GM15510 (cell line): ENCODE results near the gene RBM33.

Source experiments
- POLR2A ChIP-seq: IDR thresholded peaks from 3 replicates; pipeline ENCODE4 v1.6.1; 2011; ENCODE audit warnings: borderline replicate concordance; ENCODE audit not compliant: insufficient read length; ENCODE audit errors: extremely low read depth

The RBM33 gene

DNA sequence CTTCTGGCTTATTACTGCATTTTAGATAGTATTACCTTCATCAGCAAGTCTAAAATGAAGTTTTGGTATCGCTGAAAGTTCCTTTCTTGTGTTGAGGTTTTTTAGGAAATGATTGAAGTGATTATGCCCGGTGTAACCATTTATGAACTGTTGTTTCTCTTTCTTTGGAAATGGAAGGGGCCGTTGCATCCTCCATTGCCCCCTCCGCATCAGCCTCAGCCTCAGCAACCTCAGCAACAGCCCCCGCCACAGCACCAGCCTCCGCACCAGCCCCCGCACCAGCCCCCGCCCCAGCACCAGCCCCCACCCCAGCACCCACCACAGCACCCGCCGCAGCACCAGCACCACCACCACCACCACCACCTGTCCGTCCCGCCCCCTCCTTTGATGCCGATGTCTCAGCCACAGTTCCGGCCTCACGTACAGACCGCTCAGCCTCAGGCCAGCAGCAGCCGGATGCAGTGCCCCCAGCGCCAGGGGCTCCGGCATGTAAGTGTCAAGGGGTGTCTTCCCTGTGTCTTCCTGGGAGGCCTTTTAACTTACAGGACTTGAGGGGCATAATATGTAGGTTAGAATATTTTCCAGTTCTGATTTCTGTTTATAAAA, 95.2 kb downstream of the RBM33 start:
- TF ChIP-seq POLR2A = no peak

DNA sequence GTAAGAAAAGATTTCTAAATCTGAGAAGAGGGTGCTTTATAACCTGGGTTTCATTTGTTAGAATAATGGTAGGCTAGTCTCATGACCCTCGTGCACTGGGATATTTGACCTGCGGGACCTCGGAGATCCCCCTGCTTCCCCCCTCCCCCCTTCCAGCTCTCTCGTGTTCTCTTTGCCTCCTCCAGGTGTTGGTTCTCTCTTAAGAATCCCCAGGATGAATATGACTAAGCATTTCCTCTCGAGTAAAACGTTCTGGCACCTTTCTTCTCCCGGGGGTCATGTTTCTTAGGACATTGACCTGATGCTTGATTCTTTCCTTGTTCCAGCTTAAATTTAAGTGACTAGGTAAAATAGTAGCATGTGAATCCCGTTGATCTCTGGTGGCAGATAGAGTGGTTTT, 96.6 kb downstream of the RBM33 start:
- no peak for TF ChIP-seq POLR2A

DNA sequence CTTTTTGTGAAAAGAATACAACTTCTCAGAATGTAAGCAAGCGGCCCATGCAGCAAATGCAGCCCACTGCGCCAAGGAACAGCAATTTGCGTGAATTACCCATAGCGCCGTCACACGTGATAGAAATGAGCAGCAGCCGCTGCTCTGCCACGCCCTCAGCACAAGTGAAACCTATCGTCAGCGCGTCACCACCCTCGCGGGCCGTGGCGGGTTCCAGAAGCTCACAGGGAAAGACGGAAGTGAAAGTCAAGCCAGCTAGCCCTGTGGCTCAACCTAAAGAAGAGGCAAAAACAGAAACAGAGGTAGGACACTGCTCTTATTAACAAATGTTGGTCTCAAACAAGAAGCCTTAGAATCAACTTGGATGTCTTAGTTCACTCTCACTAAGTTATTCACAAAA, 97.3 kb downstream of the RBM33 start:
- no peak for TF ChIP-seq POLR2A

DNA sequence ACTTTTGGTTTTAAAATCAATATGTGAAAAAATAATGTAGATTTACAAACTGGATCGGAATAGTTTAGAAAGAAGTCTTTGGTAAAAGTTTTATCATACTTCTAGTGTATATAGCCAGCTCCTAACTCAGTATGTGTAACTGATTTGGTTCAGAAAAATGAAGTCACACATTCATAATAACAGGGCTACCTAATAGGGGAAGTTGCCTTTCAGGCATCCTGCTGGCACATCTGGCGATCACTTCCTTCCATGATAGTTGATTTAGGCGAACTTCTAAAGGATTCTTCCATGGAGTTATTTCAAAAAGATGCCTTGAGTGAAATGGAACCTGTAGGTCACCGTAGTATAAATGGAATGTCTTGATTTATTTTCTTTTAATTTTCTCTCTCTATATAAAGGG, 98.7 kb downstream of the RBM33 start:
- no peak for TF ChIP-seq POLR2A

DNA sequence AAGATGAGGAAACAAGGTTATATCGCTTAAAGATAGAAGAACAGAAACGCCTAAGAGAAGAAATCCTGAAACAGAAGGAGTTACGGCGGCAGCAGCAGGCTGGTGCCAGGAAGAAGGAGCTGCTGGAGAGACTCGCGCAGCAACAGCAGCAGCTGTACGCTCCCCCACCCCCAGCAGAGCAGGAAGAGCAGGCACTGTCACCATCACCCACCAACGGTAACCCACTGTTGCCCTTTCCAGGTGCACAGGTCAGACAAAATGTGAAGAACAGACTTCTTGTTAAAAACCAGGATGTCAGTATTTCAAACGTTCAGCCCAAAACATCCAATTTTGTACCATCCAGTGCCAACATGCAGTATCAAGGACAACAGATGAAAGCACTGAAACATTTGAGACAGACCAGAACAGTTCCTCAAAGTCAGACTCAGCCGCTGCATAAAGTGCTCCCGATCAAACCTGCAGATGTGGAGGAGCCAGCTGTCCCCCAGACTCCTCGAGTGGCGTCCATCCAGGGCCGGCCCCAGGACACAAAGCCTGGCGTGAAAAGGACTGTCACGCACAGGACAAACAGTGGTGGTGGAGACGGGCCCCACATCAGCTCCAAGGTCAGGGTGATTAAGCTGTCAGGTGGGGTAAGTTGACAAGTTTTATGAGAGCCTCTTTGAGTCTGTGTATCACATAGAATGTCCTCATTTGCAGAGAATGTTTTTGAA, 100.7 kb downstream of the RBM33 start:
- no peak for TF ChIP-seq POLR2A

DNA sequence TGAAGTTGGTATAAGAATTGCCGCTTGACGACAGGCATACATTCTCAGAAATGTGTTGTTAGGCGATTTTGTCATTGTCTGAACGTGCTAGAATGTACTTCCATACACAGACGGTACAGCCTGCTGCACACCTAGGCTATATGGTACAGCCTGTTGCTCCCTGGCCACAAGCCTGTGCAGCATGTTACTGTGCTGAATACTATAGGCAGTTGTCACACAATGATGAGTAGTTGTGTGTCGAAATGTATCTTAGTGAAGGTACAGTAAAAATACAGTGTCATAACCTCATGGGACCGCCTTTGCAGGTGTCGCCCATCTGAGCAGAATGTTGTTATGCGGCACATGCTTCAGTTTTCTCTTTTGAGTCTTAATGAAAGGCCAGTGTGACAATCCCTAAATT, 101.3 kb downstream of the RBM33 start:
- no peak for TF ChIP-seq POLR2A

DNA sequence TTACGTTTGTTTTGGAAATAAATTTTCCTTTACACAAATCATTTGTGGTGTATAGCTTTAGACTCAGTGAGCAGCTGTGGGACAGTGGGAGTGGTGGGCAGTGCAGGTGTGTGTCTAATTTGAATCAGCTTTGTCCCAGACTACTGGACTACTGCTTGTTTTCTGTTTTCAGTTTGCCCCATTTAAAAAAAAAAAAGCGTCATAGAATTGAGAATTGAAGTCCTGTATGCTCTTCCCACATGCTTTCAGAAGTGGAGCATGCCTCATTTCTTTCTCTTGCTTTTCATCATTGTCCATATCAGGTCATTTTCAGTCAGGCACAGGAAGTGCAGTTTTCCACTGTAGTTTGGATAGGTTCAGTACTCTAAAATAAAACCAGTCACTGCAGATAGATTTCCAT, 101.7 kb downstream of the RBM33 start:
- no peak for TF ChIP-seq POLR2A

DNA sequence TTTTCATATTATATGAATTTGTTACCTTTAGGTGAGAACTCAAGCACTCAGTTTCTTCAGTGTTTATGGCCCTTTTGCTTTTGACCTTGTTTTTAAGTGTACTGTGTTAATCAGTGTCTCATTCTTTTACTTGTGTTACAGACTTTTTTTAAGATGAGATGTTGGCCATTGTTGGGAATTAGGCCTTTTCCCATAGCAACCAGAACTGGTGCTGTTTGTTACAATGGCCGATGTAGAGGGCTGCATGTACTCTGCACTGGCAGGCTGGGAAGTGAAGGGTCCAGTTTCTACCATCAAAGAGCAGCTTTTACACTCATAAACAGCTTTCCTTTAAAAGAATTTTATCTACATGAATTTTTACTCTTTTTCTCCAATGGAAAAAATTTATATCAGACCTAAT, 102.7 kb downstream of the RBM33 start:
- no peak for TF ChIP-seq POLR2A

DNA sequence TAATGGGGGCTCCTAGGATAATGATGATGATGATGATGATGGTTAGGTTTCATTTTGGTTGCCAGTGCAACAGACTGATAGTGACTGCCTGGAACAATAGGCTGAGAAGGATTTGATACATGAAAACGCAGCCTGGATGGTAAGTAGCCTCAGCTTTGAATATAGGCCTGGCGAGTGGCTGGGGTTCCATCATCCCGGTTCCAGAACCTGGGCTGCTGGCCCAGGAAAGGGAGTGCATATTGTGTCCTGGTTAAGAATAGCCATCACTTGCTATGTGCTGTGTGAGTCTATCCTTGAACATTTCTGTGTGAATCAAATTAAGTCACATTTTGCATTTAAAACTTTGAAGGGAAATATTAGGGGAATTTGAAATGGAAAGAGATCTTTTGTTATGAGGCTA, 105.1 kb downstream of the RBM33 start:
- TF ChIP-seq POLR2A = no peak

DNA sequence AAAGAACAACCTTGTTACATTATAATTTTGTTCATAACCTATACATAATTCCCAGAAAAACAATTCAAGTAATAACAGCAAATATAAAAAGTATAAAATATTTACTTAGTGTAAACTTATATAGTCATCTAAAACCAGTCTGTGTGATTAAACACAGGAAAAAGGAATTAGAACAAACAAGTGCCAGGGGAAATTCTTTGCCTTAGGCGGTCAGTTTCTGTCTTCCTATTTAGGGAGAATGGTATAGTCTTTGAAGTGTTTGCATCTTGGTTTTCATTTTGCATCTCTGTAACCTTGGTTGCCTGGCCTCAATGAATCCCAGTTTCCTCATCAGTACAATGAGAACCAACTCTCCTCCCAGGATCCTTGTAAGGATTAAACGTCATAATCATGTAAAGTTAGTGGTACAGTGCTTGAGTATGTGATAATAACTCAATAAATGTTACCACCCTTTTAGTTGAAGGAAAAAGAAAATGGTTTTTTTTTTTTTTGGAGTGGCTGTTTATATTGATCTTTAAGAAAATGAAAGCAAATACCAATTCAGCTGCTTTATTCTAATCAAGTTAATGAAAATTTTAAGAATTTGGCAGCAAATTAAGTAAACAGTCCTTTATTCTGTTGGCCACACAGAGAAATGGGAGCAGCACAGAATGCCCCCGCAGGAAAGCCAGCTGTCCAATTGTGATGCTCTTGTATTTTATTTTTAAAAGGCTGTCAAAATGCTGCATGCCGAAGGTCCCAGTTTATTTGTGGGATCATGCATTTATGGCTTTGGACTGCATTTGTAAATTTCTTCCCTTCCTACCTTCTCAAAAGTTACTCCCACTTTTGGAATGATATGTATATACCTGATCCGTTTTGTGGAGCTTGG, 106.0 kb downstream of the RBM33 start:
- no peak for TF ChIP-seq POLR2A

DNA sequence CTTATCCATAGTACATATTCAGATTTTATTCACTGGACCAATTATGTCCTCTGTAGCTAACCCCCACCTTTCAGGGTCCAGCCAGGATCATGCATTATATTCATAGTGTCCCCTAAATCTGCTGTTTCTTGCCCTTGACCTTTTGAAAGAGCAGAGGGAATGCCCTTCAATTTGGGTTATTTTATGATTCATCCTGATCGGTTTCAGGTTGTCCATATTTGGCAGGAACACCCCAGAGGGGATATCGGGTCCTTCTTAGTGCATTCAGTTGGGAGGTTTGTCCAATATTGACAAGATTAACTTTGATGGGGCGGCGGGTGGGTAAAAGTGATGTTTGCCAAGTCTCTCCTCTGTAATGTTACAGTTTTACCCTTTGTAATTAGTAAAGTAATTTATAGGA, 106.9 kb downstream of the RBM33 start:
- no peak for TF ChIP-seq POLR2A

DNA sequence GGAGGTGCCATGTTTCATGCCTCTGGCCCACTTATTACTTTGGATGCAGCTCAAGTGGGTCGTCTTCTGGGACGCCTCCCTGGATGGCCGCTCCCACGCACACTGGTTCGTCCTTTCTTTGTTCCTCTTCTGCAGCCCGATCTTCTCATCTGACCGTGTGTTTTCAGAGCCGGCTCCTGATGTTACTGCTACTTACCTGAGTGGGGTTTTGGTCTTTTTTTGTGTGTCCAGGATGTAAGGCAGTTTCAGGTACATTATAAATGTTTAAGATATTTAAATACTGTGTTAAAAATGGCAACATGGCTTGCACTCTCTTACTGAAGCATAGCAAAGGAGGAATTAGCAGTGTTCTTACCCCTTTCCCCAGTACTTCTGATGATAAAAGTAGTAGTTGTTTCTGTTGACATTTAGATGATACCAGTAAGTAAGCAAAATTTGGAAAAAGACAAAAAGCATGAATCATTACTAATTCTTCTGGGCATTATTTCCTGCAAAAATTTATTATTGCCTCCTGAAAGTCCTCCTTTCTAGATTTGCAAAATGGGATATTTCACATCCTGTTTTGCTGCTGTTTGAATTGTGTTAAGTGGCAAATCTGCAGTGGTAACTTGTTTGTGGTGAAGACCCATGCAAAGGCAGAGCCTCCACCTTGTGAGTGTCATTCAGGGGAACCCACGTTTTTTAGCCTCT, 108.4 kb downstream of the RBM33 start:
- no peak for TF ChIP-seq POLR2A

DNA sequence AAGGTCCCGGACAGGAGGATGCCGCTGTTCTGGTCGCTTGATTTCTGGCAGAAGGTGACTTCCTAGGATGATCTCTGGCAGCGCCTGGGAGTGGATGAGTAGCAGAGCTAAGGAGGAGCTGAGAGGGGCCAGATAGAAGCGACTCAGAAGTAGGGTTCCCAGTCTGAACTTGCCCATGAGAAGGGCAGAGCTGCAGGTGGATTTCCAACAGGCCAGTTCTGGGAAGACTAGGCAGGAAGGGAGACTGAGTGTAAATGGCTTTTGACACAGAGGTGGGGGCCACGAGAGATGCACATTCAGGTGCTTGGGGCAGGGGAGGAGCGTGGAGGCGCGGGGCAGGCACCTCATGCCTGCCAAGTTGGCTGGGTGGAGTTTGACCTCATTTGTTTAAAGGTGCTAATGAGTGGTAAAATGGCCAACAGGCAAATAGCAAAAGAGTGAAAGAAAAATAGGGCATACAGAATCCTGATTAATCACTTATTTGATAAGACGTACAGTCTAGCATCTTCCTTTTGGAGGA, 109.0 kb downstream of the RBM33 start:
- TF ChIP-seq POLR2A = no peak

DNA sequence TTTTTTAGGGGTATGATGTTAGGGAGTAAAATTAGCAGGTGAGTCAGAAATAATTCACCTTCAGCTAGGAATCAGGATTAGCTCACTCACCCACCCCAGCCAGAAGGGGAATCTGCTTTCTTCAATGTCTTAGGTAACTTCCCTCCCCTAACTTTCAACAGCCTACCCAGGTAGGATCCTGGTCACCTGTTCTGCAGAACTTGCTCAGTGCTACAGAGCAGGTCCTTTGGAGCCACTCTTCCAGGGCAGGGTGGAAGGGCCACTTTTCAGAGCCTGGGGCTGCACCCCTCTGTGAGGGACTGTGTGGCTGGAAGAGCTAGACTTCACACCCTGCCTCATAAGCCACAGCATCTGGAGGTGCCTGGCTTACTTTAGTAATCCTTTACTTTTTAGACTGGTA, 109.7 kb downstream of the RBM33 start:
- no peak for TF ChIP-seq POLR2A

DNA sequence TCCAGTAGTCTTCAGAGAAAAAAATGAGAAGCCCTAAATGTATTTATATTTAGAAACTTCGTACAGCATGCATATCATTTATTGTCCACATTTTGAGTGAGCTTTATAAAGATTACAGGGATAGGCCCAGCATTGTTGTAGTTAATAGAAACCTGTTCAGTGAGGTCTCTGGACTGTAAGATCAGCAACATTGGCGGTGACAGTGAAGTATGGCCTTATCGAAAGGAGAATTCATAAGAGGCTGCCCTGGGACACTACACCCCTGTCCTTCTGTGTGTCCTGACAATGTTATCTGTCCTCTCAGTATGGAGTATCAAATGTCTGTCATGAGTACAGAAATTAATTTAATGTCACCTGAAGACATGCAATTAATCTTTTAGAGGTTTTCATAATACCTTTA, 110.6 kb downstream of the RBM33 start:
- no peak for TF ChIP-seq POLR2A
